Caco-2 (cell line): ENCODE measurements around the gene ABCC3. TPM values are rescaled to one million over a fixed set of nuclear protein-coding genes. Genes with fewer than 3 reads are reported as not detected.
A peak's percentile ranks its signal among the peaks of the same experiment; 100 is the strongest.

ENCODE experiments used
- BruUV-seq: library from RNA; stranded (reverse); fragments of 400-500 nt; replicated peaks from 2 replicates; lab custom pipeline; 2021; lab: Mats Ljungman, UMichigan
- CTCF ChIA-PET: fragments of 300-600 bp; sonication (Branson Sonifier 250); formaldehyde crosslinking; loops from one replicate; lab custom pipeline; 2022; ENCODE audit warnings: antibody characterized with exemption; lab: Charles Lee
- POLR2A ChIA-PET: fragments of 300-600 bp; sonication (Branson Sonifier 250); formaldehyde crosslinking; loops from one replicate; lab custom pipeline; 2022; ENCODE audit warnings: antibody characterized with exemption; lab: Charles Lee
- DNase-seq, 2 experiments: peaks; one replicate each; pipeline versions ENCODE4 v3.0.0 to v3.0.0-alpha.2; 2020 to 2022
- H3K27me3 ChIP-seq: replicated peaks from 2 replicates; pipeline ENCODE4 v1.6.0; 2011; ENCODE audit warnings: low read length; ENCODE audit not compliant: control insufficient read depth, insufficient read depth
- H3K36me3 ChIP-seq: 2 replicates; pipeline ENCODE4 v1.5.1; 2011; ENCODE audit warnings: low read length; ENCODE audit not compliant: control insufficient read depth, insufficient read depth
- H3K4me1 ChIP-seq: fragments of 250-450 bp; sonication (Bioruptor Pico); 2 replicates; pipeline ENCODE4 v1.5.1; 2020; ENCODE audit warnings: mild to moderate bottlenecking
- H3K4me3 ChIP-seq: 2 replicates; pipeline ENCODE4 v1.5.1; 2011; ENCODE audit warnings: low read depth, mild to moderate bottlenecking, control low read depth, low read length
- H3K9me3 ChIP-seq: fragments of 250-450 bp; sonication (Bioruptor Pico); 2 replicates; pipeline ENCODE4 v1.5.1; 2020; ENCODE audit warnings: mild to moderate bottlenecking, moderate library complexity
- H3K27ac Mint-ChIP-seq: one replicate; pipeline ENCODE4 v1.8.0; 2022; ENCODE audit warnings: mixed read lengths; ENCODE audit not compliant: unreplicated experiment
- H3K27me3 Mint-ChIP-seq: one replicate; pipeline ENCODE4 v1.8.0; 2022; ENCODE audit warnings: mixed read lengths; ENCODE audit not compliant: insufficient read depth, unreplicated experiment
- H3K36me3 Mint-ChIP-seq: one replicate; pipeline ENCODE4 v1.8.0; 2022; ENCODE audit warnings: mild to moderate bottlenecking, mixed read lengths; ENCODE audit not compliant: insufficient read depth, unreplicated experiment
- H3K4me1 Mint-ChIP-seq: one replicate; pipeline ENCODE4 v1.8.0; 2022; ENCODE audit warnings: low read depth, mixed read lengths; ENCODE audit not compliant: unreplicated experiment
- H3K4me3 Mint-ChIP-seq: one replicate; pipeline ENCODE4 v1.8.0; 2022; ENCODE audit warnings: mild to moderate bottlenecking, moderate library complexity, mixed read lengths; ENCODE audit not compliant: unreplicated experiment
- H3K9me3 Mint-ChIP-seq: one replicate; pipeline ENCODE4 v1.8.0; 2022; ENCODE audit warnings: mixed read lengths; ENCODE audit not compliant: unreplicated experiment
- intact Hi-C: fragments of 100-400 bp; cut with micrococcal nuclease; formaldehyde crosslinking; loops from one replicate; pipeline ENCODE4 v1.10.0; 2022; ENCODE audit not compliant: unreplicated experiment
- total RNA-seq: library from RNA; stranded (reverse); gene quantifications from 2 replicates; pipeline ENCODE4 v1.2.3, GENCODE V29; 2022
- TF ChIP-seq, protein P1 (sequence below), 2 experiments: fragments of 200-600 bp in 1 of 2; IDR thresholded peaks; 1 replicate in 1 of 2; 2 replicates in 1 of 2; pipeline versions ENCODE4 v1.5.1 to v1.8.0; 2011 to 2022; ENCODE audit warnings: antibody characterized with exemption in 1 of 2, control low read depth in 1 of 2, inconsistent platforms in 1 of 2, low read depth in 1 of 2, low read length in 1 of 2, mild to moderate bottlenecking in 1 of 2, moderate library complexity in 1 of 2; ENCODE audit not compliant: insufficient read depth in 1 of 2, severe bottlenecking in 1 of 2, unreplicated experiment in 1 of 2

Gene ABCC3
- total RNA-seq, 1 experiment from 2014 or later: 45.6 TPM

DNA sequence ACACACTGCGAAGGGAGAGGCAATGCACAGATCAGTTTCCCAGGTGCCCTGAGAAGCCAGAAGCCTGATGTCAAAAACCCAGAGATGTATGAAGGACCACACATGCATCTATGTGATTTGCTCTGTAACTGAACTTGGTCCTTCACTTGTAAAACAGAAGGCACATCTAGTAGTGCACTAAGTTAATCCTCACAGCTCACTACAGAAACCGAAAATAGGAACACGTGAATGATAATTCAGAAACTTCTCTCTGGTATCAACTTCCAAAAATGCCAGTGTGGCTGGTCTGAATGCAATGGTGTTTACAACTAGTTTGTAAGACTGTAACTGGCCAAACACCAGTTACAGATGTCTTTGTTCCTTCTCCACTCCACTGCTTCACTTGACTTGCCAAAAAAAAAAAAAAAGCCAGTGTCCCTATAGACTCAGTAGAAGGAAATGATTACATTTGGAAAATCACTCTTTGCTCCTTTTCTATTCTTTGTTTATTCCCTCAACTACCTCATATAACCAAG lies 61.7 kb downstream of the ABCC3 start:
- H3K4me1 Mint-ChIP-seq: peaks cover 52% of the 10 kb centered on the region
- Histone ChIP-seq H3K4me3 (no peak overlapping the region), H3K27me3 (no peaks in the 10 kb centered on the region), H3K4me1 (peaks cover 40% of the 10 kb centered on the region), H3K9me3 (no peaks in the 10 kb centered on the region), H3K36me3 (peaks cover 14% of the 10 kb centered on the region)
- H3K27ac Mint-ChIP-seq: no peak overlapping the region
- H3K4me3 Mint-ChIP-seq: no peak overlapping the region
- no peak for DNase-seq
- intact Hi-C loops: loop anchor here (10.0 kb wide), 1 partner anchor 332 kb away; no protein-coding TSS in a partner anchor
- TF ChIP-seq, protein P1, sequence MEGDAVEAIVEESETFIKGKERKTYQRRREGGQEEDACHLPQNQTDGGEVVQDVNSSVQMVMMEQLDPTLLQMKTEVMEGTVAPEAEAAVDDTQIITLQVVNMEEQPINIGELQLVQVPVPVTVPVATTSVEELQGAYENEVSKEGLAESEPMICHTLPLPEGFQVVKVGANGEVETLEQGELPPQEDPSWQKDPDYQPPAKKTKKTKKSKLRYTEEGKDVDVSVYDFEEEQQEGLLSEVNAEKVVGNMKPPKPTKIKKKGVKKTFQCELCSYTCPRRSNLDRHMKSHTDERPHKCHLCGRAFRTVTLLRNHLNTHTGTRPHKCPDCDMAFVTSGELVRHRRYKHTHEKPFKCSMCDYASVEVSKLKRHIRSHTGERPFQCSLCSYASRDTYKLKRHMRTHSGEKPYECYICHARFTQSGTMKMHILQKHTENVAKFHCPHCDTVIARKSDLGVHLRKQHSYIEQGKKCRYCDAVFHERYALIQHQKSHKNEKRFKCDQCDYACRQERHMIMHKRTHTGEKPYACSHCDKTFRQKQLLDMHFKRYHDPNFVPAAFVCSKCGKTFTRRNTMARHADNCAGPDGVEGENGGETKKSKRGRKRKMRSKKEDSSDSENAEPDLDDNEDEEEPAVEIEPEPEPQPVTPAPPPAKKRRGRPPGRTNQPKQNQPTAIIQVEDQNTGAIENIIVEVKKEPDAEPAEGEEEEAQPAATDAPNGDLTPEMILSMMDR (IDR thresholded peaks at IDR 0.05; ENCODE audit: insufficient read depth in 1 of 2, low read depth in 1 of 2, low read length in 1 of 2, severe bottlenecking in 1 of 2, unreplicated experiment in 1 of 2): no peak
- no peaks in the 10 kb centered on the region for H3K9me3 Mint-ChIP-seq
- H3K27me3 Mint-ChIP-seq: no peaks in the 10 kb centered on the region
- BruUV-seq: no TSS peak
- POLR2A ChIA-PET: no interaction called here
- CTCF ChIA-PET: interaction anchor here (0.6 to 8.5 kb wide), 12 partner anchors 12 to 213 kb away, joined by 3 to 132 read pairs (median 6); partner anchors contain the start of gene SPATA20
- H3K36me3 Mint-ChIP-seq: peaks cover 94% of the 10 kb centered on the region

DNA sequence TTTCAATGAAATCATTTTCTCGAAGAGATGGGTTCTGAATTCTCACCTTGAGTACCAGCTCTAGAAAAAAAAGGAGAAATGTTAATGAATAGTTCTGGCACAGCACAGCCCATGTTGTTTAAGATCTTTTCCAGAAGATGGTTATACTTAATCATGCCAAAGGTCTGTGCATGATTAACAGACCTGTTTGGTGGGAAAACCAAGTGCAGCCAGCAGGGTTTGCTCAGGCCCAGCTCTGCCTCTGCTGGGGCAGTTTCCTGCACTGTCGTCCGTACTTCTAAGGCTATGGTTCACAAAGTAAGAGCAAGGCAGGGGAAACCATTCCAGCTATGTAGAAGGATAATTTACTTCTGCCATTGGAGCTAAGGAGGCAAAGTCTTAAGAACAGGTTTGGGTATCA lies 62.4 kb downstream of the ABCC3 start:
- no peak overlapping the region for H3K4me3 Mint-ChIP-seq
- peaks cover 14% of the 10 kb centered on the region for H3K36me3 ChIP-seq
- H3K9me3 Mint-ChIP-seq: no peaks in the 10 kb centered on the region
- no peaks in the 10 kb centered on the region for H3K27me3 Mint-ChIP-seq
- peaks cover 94% of the 10 kb centered on the region for H3K36me3 Mint-ChIP-seq
- H3K9me3 ChIP-seq: no peaks in the 10 kb centered on the region
- H3K4me3 ChIP-seq: no peak overlapping the region
- no peak overlapping the region for H3K27ac Mint-ChIP-seq
- peak in 1 of 2 experiments; percentile 33 for DNase-seq
- ChIA-PET POLR2A (no interaction called here), CTCF (interaction anchor here (0.7 to 8.5 kb wide), 8 partner anchors 65 to 148 kb away, joined by 3 to 132 read pairs (median 5); partner anchors contain the start of gene SPATA20)
- H3K27me3 ChIP-seq: no peaks in the 10 kb centered on the region
- H3K4me1 Mint-ChIP-seq: peaks cover 45% of the 10 kb centered on the region
- intact Hi-C loops: loop anchor here (10.0 kb wide), 1 partner anchor 332 kb away; no protein-coding TSS in a partner anchor
- BruUV-seq: no TSS peak
- TF ChIP-seq, protein P1 (IDR thresholded peaks at IDR 0.05; ENCODE audit: insufficient read depth in 1 of 2, low read depth in 1 of 2, low read length in 1 of 2, severe bottlenecking in 1 of 2, unreplicated experiment in 1 of 2): no peak
- peaks cover 33% of the 10 kb centered on the region for H3K4me1 ChIP-seq

DNA sequence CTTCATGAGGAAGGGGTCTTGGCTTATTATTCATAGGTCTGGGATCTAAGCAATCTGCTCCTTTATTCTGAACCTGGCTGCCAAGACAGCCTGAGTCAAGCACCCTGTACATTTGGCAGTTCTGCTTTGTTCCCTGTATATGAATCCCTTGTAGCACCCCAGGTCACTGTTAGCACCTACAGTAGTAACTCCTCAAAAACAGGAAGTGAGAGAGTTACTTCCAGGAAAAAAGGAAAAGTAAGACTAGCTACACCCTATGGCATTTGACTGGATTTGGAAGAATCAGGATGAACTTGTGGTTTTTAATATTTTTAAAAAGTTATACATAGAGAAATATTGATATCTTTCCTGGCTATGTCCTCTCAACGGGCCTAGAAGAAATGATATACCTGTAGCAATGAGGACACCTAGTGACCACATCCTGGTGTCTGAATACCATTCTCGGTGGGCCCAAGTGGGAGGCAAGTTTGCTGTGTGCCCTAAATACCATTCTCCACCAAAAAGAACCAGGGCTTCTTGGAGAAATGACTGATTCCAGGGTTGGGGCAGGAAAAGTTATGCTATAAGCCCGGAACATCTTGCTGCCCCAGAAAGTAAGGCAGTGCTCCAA lies 63.1 kb downstream of the ABCC3 start:
- Mint-ChIP-seq H3K9me3 (no peaks in the 10 kb centered on the region), H3K27me3 (no peaks in the 10 kb centered on the region), H3K4me1 (peaks cover 38% of the 10 kb centered on the region), H3K27ac (no peak overlapping the region), H3K36me3 (peaks cover 92% of the 10 kb centered on the region), H3K4me3 (no peak overlapping the region)
- intact Hi-C loops: loop anchor here (10.0 kb wide), 1 partner anchor 333 kb away; no protein-coding TSS in a partner anchor
- no TSS peak for BruUV-seq
- Histone ChIP-seq H3K4me1 (peaks cover 26% of the 10 kb centered on the region), H3K4me3 (no peak overlapping the region), H3K36me3 (peaks cover 14% of the 10 kb centered on the region), H3K9me3 (no peaks in the 10 kb centered on the region), H3K27me3 (no peaks in the 10 kb centered on the region)
- TF ChIP-seq, protein P1 (IDR thresholded peaks at IDR 0.05; ENCODE audit: insufficient read depth in 1 of 2, low read depth in 1 of 2, low read length in 1 of 2, severe bottlenecking in 1 of 2, unreplicated experiment in 1 of 2): peak; percentile 58 to 66
- ChIA-PET CTCF (interaction anchor here (0.7 to 8.5 kb wide), 9 partner anchors 13 to 219 kb away, joined by 3 to 132 read pairs (median 6); partner anchors contain the start of genes RSAD1 and SPATA20), POLR2A (no interaction called here)
- peak; percentile 48 to 69 for DNase-seq
